T-helper 22 cell (primary cell): ENCODE measurements around the gene HNRNPF.
"Not testable (repeated sequence)": the region's sequence is repeated elsewhere in the genome, so short reads cannot be mapped to it uniquely, and the experiment has no call there.

Experiments used
- DNase-seq: peaks from one replicate; pipeline ENCODE4 v3.0.0-alpha.2; 2020; ENCODE audit warnings: low read depth

Gene HNRNPF

GRCh38 chr10:43408710-43409384 lies at the start of gene HNRNPF:
HNRNPF (minus strand) TSS chr10:43409186; CDS start chr10:43387884, 21,302 bp downstream.
- peak; percentile 88 for DNase-seq

GRCh38 chr10:43458227-43458626 lies 49.2 kb upstream of the HNRNPF start:
- no peak for DNase-seq

- not testable (repeated sequence) for DNase-seq
These were observed 47.6 kb upstream of the HNRNPF start for GRCh38 chr10:43456561-43456960.

- not testable (repeated sequence) for DNase-seq
These were observed 45.0 kb upstream of the HNRNPF start for GRCh38 chr10:43454025-43454424.

GRCh38 chr10:43453266-43453831 lies 44.4 kb upstream of the HNRNPF start:
- no peak for DNase-seq

GRCh38 chr10:43452356-43452914 lies 43.4 kb upstream of the HNRNPF start:
- DNase-seq, result no peak

GRCh38 chr10:43448742-43449141 lies 39.8 kb upstream of the HNRNPF start:
- DNase-seq, result no peak

GRCh38 chr10:43446219-43447017 lies 37.4 kb upstream of the HNRNPF start:
- DNase-seq, result not testable (repeated sequence)

- DNase-seq, result no peak
These were observed 36.0 kb upstream of the HNRNPF start for GRCh38 chr10:43444897-43445466.

- DNase-seq, result no peak
These were observed 35.3 kb upstream of the HNRNPF start for GRCh38 chr10:43444323-43444722.

- DNase-seq, result no peak
These were observed 31.6 kb upstream of the HNRNPF start for GRCh38 chr10:43440463-43441134.

- DNase-seq, result no peak
These were observed 28.3 kb upstream of the HNRNPF start for GRCh38 chr10:43437141-43437870.

GRCh38 chr10:43436291-43437140 lies 27.5 kb upstream of the HNRNPF start, which contains the start of gene ZNF487:
ZNF487 (plus strand) TSS chr10:43437111; CDS start chr10:43475814, 38,703 bp downstream.
- DNase-seq, result peak; percentile 79

GRCh38 chr10:43430926-43431663 lies 22.1 kb upstream of the HNRNPF start:
- DNase-seq, result no peak

- DNase-seq, result peak; percentile 32
These were observed 18.3 kb upstream of the HNRNPF start for GRCh38 chr10:43427166-43427825.

GRCh38 chr10:43426476-43426875 lies 17.5 kb upstream of the HNRNPF start:
- not testable (repeated sequence) for DNase-seq

GRCh38 chr10:43424416-43424815 lies 15.4 kb upstream of the HNRNPF start:
- DNase-seq, result no peak

GRCh38 chr10:43421944-43422343 lies 13.0 kb upstream of the HNRNPF start:
- DNase-seq, result not testable (repeated sequence)

- DNase-seq, result no peak
These were observed 12.5 kb upstream of the HNRNPF start for GRCh38 chr10:43421519-43421918.
